GM11168 (cell line): ENCODE results near the gene AKAP4.

Experiments used
- in situ Hi-C: fragments of 300-500 bp; cut with MboI; formaldehyde crosslinking; loops from one replicate; pipeline ENCODE4 v1.12.0; 2022; ENCODE audit warnings: low sequenced_read_pairs; ENCODE audit not compliant: unreplicated experiment

Gene AKAP4

GRCh38 chrX:50147972-50148371, 52.8 kb downstream of the AKAP4 start:
- in situ Hi-C loops: no loop called here
